NT2/D1 (cell line): Measurements from ENCODE around the gene MYBPH.

Experiments
- SUZ12 ChIP-seq: IDR thresholded peaks from 2 replicates; pipeline ENCODE4 v1.6.1; 2011; ENCODE audit not compliant: insufficient read length, insufficient read depth; ENCODE audit errors: extremely low read depth
- YY1 ChIP-seq: IDR thresholded peaks from 2 replicates; pipeline ENCODE4 v1.6.1; 2011; ENCODE audit not compliant: insufficient read length, insufficient read depth
- ZNF274 ChIP-seq: IDR thresholded peaks from 2 replicates; pipeline ENCODE4 v1.6.1; 2011; ENCODE audit warnings: mild to moderate bottlenecking, low read depth, low read length

GRCh38 chr1:203199481-203199815 lies 23.8 kb upstream of the MYBPH start:
- TF ChIP-seq ZNF274, result no peak
- no peak for TF ChIP-seq YY1
- no peak for TF ChIP-seq SUZ12
